ENCODE measurements around the gene MMS19. TPM values are rescaled to one million over a fixed set of nuclear protein-coding genes. Genes with fewer than 3 reads are reported as not detected.
A peak's percentile ranks its signal among the peaks of the same experiment; 100 is the strongest.

Gene MMS19
- total RNA-seq, 1 donor from 2014 or later = 93.2 TPM

DNA sequence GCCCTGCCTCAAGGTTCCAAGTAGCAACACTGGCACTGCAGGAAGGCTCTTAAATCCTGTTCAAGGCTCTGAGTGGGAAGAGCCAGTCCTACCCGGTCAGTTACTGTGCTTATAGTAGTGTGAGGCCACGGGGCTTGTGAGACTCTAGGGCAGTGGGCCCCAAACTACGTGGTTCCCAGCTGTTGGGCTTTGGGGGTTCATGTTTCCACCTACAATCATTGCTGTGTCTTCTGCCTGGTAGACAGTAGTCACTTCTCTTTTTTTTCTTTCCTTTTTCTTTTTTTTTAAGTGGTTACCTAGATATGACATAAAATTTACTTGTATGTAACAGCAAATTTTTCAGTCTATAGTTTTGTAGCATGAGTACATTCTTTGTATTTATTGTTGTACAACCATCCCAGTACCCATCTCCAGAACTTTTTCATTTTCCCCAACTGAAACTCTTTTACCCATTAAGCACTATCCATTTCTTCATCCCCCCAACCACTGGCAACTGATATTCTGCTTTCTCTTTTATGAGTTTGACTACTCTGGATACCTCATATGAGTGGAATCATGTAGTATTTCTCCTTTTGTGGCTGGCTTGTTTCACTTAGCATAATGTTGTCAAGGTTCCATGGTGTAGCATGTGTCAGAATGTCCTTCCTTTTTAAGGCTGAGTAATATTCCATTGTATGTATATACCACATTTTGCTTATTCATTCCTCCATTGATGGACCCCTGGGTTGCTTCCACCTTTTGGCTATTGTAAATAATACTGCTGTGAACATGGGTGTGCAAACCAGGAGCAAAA lies 8.2 kb upstream of the MMS19 start:
- intact Hi-C loops (cut with micrococcal nuclease) = no loop called here
- no peaks in the 10 kb centered on the region for H3K4me1 Mint-ChIP-seq (ENCODE audit: low read depth)
- DNase-seq (ENCODE audit: low spot score) = no peak

DNA sequence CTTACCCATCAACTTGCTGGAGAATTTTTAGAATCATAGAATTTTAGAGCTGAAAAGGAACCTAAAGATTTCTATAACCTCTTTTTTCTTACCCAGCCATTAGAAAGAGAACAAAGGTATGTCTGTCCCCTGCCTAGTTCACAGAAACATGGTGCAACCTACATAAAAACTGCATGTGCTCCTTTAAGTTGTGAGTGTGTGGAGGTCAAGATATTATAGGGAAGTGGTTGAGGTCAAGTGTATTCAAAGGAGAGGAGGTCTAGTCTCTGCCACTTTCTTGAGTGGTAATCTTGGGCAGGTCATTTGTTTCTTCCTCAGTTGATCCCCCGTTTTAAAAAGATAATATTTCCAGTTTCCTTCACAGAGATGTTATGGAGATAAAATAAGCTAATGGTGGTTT lies 6.9 kb upstream of the MMS19 start:
- no peak overlapping the region for H3K27ac Mint-ChIP-seq
- H3K36me3 Mint-ChIP-seq (ENCODE audit: low read depth) = peaks cover 3% of the 10 kb centered on the region
- peaks cover 2% of the 10 kb centered on the region for H3K4me1 Mint-ChIP-seq (ENCODE audit: low read depth)
- H3K4me3 Mint-ChIP-seq = no peak overlapping the region
- peaks cover 29% of the 10 kb centered on the region for H3K27me3 Mint-ChIP-seq (ENCODE audit: insufficient read depth)
- H3K9me3 Mint-ChIP-seq = no peaks in the 10 kb centered on the region
- intact Hi-C loops (cut with micrococcal nuclease) = no loop called here
- no peak for DNase-seq (ENCODE audit: low spot score)

More for the DNA sequence above, 8.2 kb upstream of the MMS19 start:
- Mint-ChIP-seq H3K4me3 (no peak overlapping the region), H3K27me3 (ENCODE audit: insufficient read depth) (peaks cover 17% of the 10 kb centered on the region), H3K9me3 (no peaks in the 10 kb centered on the region), H3K36me3 (ENCODE audit: low read depth) (no peaks in the 10 kb centered on the region), H3K27ac (no peak overlapping the region)

DNA sequence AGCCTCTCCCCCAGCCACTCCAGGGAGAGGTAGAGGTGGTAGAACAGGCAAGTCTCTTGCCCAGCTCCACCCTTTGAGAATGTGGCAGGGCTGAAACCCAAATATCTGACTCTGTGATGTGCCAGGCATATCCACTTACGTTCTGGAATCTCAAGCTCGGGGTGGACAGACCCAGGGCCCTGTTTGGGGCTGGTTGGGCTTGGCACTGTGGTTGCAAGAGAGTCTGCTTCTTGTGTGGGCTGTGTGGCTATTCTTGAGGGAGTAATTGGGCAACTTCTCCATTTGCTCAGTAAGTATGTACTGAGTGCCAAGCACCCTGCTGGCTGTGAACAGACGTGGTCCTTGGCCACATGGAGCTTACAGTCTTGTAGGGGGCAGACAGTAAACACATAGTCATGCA lies 5.2 kb upstream of the MMS19 start:
- DNase-seq (ENCODE audit: low spot score) = no peak
- intact Hi-C loops (cut with micrococcal nuclease) = no loop called here
- no peak overlapping the region for H3K4me3 Mint-ChIP-seq
- peaks cover 34% of the 10 kb centered on the region for H3K27me3 Mint-ChIP-seq (ENCODE audit: insufficient read depth)
- H3K9me3 Mint-ChIP-seq = no peaks in the 10 kb centered on the region
- H3K4me1 Mint-ChIP-seq (ENCODE audit: low read depth) = peaks cover 6% of the 10 kb centered on the region
- peaks cover 3% of the 10 kb centered on the region for H3K36me3 Mint-ChIP-seq (ENCODE audit: low read depth)
- H3K27ac Mint-ChIP-seq = no peak overlapping the region

DNA sequence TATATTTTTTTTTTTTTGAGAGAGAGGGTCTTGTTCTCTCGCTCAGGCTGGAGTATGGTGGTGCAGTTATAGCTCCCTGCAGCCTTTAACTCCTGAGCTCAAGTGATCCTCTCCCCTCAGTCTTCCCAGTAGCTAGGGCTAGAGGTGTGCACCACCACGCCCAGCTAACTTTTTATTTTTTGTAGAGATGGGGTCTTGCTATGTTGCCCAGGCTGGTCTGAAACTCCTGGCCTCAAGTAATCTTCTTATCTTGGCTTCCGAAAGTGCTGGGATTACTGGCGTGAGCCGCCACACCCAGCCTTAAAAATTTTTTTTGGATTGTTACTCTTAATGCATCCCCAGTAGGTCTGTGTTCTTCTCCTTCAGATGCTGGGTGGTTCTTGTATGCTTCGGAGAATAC lies 4.7 kb upstream of the MMS19 start:
- peaks cover 34% of the 10 kb centered on the region for H3K27me3 Mint-ChIP-seq (ENCODE audit: insufficient read depth)
- intact Hi-C loops (cut with micrococcal nuclease) = no loop called here
- H3K27ac Mint-ChIP-seq = no peak overlapping the region
- peaks cover 6% of the 10 kb centered on the region for H3K4me1 Mint-ChIP-seq (ENCODE audit: low read depth)
- H3K36me3 Mint-ChIP-seq (ENCODE audit: low read depth) = peaks cover 3% of the 10 kb centered on the region
- DNase-seq (ENCODE audit: low spot score) = no peak
- H3K4me3 Mint-ChIP-seq = no peak overlapping the region
- H3K9me3 Mint-ChIP-seq = no peaks in the 10 kb centered on the region

DNA sequence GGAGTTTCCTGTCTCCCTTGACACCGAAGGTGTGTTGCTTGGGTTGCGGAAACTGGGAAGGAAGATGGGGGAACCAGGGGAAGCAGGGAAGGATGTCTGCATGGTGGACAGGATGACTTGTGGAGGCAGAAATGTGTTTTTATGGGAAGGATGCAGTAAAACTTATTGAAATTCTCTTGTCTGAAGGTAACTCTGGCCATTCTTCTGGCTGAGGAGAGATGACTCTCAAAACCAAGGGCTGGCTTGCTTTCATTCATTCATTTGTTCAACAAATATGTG lies 2.0 kb upstream of the MMS19 start:
- Mint-ChIP-seq H3K36me3 (ENCODE audit: low read depth) (peaks cover 5% of the 10 kb centered on the region), H3K4me3 (peak overlapping the region; percentile 63), H3K4me1 (ENCODE audit: low read depth) (peaks cover 33% of the 10 kb centered on the region), H3K27ac (no peak overlapping the region), H3K27me3 (ENCODE audit: insufficient read depth) (peaks cover 34% of the 10 kb centered on the region), H3K9me3 (no peaks in the 10 kb centered on the region)
- DNase-seq (ENCODE audit: low spot score) = no peak
- intact Hi-C loops (cut with micrococcal nuclease) = no loop called here

DNA sequence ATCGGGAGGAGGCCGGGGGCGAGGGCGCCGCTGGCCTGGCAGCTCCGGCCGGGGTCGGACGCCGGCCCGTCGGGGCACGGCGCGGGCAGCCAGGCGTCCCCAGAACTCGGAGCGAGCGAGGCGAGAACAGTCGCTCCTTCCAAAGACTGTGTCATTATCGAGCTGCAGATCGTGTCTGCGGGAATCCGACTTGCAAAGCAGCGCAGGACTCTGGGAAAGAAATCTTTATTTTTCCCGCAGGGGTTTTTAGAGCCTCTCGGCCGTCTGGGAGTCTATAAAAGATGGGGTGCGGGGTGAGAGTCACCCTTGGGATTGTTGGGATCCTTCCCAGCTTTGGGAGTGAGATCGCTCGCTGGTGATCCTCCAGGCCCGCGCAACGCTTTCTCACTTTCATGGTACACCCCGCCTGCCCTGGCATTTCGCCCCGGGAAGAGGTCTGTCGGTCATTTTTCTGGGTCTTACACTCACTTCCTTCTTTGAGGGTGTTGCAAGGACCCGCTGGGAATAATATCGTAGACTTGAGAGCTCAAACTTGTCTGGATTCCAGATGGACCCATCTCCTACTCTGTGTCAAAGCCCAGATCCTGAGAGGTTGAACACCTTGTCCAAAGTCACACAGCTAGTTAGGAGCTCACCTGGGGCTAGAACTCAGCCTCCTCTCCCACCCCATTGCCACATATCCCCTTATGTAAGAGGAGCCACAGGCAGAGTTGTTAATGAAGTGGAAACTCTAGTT lies 1.5 kb upstream of the MMS19 start:
- DNase-seq (ENCODE audit: low spot score) = no peak
- peak overlapping the region; percentile 63 for H3K4me3 Mint-ChIP-seq
- peaks cover 34% of the 10 kb centered on the region for H3K27me3 Mint-ChIP-seq (ENCODE audit: insufficient read depth)
- peaks cover 38% of the 10 kb centered on the region for H3K4me1 Mint-ChIP-seq (ENCODE audit: low read depth)
- no peak overlapping the region for H3K27ac Mint-ChIP-seq
- intact Hi-C loops (cut with micrococcal nuclease) = loop anchor here (2.0 to 5.0 kb wide), 5 partner anchors 149 to 912 kb away; partner anchors contain the start of genes R3HCC1L and TM9SF3
- peaks cover 5% of the 10 kb centered on the region for H3K36me3 Mint-ChIP-seq (ENCODE audit: low read depth)
- H3K9me3 Mint-ChIP-seq = no peaks in the 10 kb centered on the region

DNA sequence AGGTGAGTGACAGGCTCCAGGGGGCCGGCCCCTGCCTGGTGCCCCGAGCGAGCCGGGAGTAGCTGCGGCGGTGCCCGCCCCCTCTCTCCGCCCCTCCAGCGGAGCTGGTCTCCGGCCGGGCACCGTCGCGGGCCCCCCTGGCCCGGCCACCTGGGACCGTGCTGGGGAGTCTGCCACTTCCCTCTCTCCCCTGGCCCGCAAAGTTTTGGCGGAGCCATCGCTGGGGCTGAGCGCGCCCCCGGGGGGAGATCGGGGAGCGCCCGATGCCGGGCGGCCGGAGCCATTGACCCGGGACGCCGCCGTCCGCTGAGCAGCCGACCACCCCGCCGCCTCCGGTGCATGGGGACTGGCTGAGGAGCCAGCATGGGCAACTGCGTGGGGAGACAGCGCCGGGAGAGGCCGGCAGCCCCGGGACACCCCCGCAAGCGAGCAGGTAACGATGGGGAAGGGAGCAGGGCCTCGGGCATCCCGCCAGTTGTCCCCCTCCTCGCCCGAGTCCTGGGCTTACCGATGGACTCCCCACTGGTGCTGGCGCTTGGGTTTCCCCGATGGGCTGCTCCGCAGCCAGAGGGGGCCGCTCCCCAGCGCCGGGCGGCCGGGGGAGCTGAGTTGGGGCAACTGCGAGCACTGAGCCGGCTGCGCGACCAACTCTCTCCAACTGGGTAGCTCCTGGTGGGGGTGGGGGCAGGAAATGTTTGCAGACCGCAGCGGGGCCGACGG lies 779 bp upstream of the MMS19 start, which contains the start of gene UBTD1:
Gene UBTD1, plus strand, starts transcription at position 84 of the 720 bp plus-strand sequence. Its CDS starts 280 bp downstream, at position 364.
- Mint-ChIP-seq H3K9me3 (no peaks in the 10 kb centered on the region), H3K36me3 (ENCODE audit: low read depth) (peaks cover 11% of the 10 kb centered on the region)

DNA sequence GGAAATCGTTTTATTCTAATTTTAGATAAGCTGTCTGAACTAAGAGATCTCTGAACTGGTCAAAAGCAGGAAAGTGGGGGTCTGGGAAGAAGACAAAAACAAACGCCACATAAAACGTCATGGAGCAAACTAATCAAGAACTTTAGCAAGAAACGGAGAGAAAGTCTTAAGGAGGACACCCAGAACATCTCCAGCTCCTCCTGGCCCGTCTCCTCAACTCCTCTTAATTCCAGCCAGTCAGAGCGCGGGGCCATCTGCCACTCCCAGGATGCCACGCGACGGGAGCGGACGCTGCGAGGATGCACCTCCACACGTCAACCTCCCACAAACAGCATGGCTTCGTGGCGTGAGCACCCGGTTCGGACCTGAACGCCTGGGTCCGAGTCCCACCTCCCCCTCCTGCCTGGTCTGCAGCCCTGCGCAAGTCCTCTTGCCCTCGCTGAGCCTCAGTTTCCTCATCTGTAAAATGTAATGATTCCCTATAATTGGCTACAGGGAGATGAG lies 598 bp downstream of the MMS19 start:
- intact Hi-C loops (cut with micrococcal nuclease) = loop anchor here (1.0 to 5.0 kb wide), 17 partner anchors 45 to 910 kb away; partner anchors contain the start of genes ARHGAP19, AVPI1, EXOSC1 and MORN4
- Mint-ChIP-seq H3K4me1 (ENCODE audit: low read depth) (peaks cover 47% of the 10 kb centered on the region), H3K27me3 (ENCODE audit: insufficient read depth) (peaks cover 30% of the 10 kb centered on the region), H3K9me3 (no peaks in the 10 kb centered on the region), H3K27ac (peak overlapping the region; percentile 99), H3K36me3 (ENCODE audit: low read depth) (peaks cover 15% of the 10 kb centered on the region), H3K4me3 (peak overlapping the region; percentile 99)
- peak; percentile 74 for DNase-seq (ENCODE audit: low spot score)

More for the DNA sequence above, 779 bp upstream of the MMS19 start, which contains the start of gene UBTD1:
- peak within 1 kb of the TSS; percentile 99 for H3K4me3 Mint-ChIP-seq
- peaks cover 34% of the 10 kb centered on the region for H3K27me3 Mint-ChIP-seq (ENCODE audit: insufficient read depth)
- DNase-seq (ENCODE audit: low spot score) = no peak
- peaks cover 45% of the 10 kb centered on the region for H3K4me1 Mint-ChIP-seq (ENCODE audit: low read depth)
- intact Hi-C loops (cut with micrococcal nuclease) = loop anchor here (1.0 to 5.0 kb wide), 16 partner anchors 43 to 912 kb away; partner anchors contain the start of genes ARHGAP19, AVPI1, EXOSC1 and MORN4
- peak within 1 kb of the TSS; percentile 99 for H3K27ac Mint-ChIP-seq

DNA sequence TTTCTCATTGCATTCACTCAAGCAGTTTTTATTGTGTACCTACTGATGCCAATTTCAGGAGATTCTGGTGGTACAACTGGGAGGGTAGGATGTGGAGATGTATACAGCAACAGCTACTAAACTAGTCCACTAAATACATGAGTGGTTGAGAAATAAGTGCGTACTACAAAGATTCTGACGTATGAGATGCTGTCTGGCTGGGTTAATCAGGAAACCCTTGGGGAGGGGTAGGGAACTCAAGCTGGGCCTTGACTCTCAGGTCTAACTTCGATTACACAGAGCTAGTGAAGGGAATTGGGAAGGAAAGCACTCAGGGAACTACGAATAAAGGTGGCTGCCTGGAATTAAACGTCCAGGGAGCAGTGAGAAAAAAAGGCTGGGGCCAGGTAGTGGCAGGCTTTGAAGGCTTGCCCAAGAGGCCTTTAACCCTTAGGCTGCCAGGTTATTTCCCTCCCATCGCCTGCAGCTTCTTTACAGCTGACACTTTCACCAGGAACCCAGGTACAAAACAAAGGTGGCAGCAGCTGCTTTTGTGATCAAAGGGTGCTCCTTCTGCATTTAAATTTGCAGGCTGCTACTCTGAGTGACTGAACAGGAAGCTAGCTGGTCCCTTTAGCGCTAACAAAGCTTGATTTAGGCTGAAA lies 3.2 kb downstream of the MMS19 start:
- peak overlapping the region; percentile 42 for H3K27ac Mint-ChIP-seq
- H3K27me3 Mint-ChIP-seq (ENCODE audit: insufficient read depth) = peaks cover 4% of the 10 kb centered on the region
- no peak for DNase-seq (ENCODE audit: low spot score)
- intact Hi-C loops (cut with micrococcal nuclease) = loop anchor here (5.0 kb wide), 1 partner anchor 908 kb away; the partner anchor contains the start of gene TM9SF3
- peaks cover 12% of the 10 kb centered on the region for H3K36me3 Mint-ChIP-seq (ENCODE audit: low read depth)
- H3K4me1 Mint-ChIP-seq (ENCODE audit: low read depth) = peaks cover 51% of the 10 kb centered on the region
- H3K4me3 Mint-ChIP-seq = peak overlapping the region; percentile 55
- no peaks in the 10 kb centered on the region for H3K9me3 Mint-ChIP-seq

DNA sequence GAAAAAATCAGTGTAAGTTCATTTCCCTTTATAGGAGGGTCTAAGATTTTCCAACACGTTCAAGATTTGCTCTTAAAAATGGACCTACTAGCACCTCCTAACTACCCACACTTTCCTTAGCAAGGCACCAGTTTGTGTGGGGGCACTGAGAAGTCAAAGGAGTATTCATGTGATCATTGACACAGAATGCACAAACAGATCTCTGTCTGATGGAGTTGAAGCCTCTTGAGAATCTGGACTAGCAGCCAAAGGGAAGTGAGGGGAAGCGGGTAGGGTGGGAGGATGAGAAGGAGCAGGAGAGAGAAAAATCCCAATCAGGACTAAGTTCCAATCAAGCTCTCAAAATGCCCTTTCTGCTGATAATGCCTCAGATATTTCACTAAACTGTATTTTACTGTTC lies 4.1 kb downstream of the MMS19 start:
- no peak overlapping the region for H3K27ac Mint-ChIP-seq
- peaks cover 12% of the 10 kb centered on the region for H3K36me3 Mint-ChIP-seq (ENCODE audit: low read depth)
- H3K9me3 Mint-ChIP-seq = no peaks in the 10 kb centered on the region
- intact Hi-C loops (cut with micrococcal nuclease) = no loop called here
- no peaks in the 10 kb centered on the region for H3K27me3 Mint-ChIP-seq (ENCODE audit: insufficient read depth)
- H3K4me3 Mint-ChIP-seq = no peak overlapping the region
- peaks cover 53% of the 10 kb centered on the region for H3K4me1 Mint-ChIP-seq (ENCODE audit: low read depth)
- DNase-seq (ENCODE audit: low spot score) = no peak

DNA sequence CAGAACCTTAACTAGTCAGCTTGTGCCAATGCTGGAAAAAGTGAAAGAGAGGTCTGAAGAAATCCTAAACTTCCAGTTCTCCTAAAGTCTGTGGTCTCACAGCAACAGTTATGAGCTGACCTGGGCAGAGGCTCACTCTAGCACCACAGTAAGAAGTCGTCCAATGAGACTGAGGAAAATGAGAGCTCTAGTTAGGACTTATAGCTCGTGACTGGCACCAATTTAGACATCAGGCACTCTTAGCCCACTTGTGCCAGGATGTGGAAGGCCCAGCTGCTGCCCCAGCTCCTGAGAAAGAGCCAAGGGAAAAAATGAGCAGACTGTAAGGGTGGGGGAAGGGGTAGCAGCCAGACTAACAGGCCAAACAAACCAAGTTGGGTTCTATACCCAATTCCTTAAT lies 7.6 kb downstream of the MMS19 start:
- intact Hi-C loops (cut with micrococcal nuclease) = no loop called here
- H3K27me3 Mint-ChIP-seq (ENCODE audit: insufficient read depth) = no peaks in the 10 kb centered on the region
- peaks cover 30% of the 10 kb centered on the region for H3K4me1 Mint-ChIP-seq (ENCODE audit: low read depth)
- peaks cover 19% of the 10 kb centered on the region for H3K36me3 Mint-ChIP-seq (ENCODE audit: low read depth)
- no peak overlapping the region for H3K4me3 Mint-ChIP-seq
- no peaks in the 10 kb centered on the region for H3K9me3 Mint-ChIP-seq
- DNase-seq (ENCODE audit: low spot score) = no peak
- peak overlapping the region; percentile 74 for H3K27ac Mint-ChIP-seq

DNA sequence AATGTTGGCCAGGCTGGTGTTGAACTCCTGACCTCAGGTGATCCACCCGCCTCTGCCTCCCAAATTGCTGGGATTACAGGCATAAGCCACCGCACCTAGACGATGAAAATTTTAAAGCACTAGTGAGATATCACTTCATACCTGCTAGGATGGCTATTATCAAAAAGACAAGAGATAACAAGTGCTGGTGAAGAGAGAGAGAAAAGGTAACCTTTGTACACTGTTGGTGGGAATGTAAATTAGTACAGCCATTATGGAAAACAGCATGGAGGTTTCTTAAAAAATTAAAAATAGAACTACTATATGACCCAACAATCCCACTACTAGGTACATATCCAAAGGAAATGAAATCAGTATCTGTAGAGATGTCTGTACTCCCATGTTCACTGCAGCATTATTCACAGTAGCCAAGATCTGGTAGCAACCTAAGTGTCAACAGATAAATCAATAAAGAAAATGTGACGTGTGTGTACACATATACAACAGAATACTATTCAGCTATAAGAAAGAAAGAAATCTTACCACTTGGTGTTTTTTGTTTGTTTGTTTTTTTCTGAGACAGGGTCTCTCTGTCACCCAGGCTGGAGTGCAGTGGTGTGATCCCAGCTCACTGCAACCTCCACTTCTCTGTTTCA lies 12.5 kb downstream of the MMS19 start:
- no peak for DNase-seq (ENCODE audit: low spot score)
- intact Hi-C loops (cut with micrococcal nuclease) = no loop called here
- Mint-ChIP-seq H3K27ac (no peak overlapping the region), H3K4me3 (no peak overlapping the region), H3K9me3 (no peaks in the 10 kb centered on the region), H3K27me3 (ENCODE audit: insufficient read depth) (no peaks in the 10 kb centered on the region), H3K36me3 (ENCODE audit: low read depth) (peaks cover 18% of the 10 kb centered on the region), H3K4me1 (ENCODE audit: low read depth) (peaks cover 11% of the 10 kb centered on the region)

Data from activated T-helper 1 cell treated with anti-CD3 and anti-CD28 coated beads, Interleukin-12 subunit alpha, Interleukin-12 subunit beta, Interleukin-2, Interleukin-4 antibody, amounts not matched to agents 30 ng/mL and 10 ng/mL and 1 ng/mL, durations not matched to agents 14 hours and 24 hours and 36 hours (primary cell).